Mesenchymal stem cell (in vitro differentiated cells and primary cell): ENCODE results near the gene EAF1. TPM values are rescaled to one million over a fixed set of nuclear protein-coding genes. Genes with fewer than 3 reads are reported as not detected.

ENCODE experiments used
- DNase-seq: peaks from one replicate; pipeline ENCODE4 v3.0.0-alpha.2; 2013
- H2AFZ ChIP-seq: one replicate; pipeline ENCODE4 v1.6.1; 2013; ENCODE audit warnings: low read depth, mild to moderate bottlenecking, control low read depth, inconsistent platforms, low read length, moderate library complexity
- H2AK5ac ChIP-seq: 2 replicates; pipeline ENCODE4 v1.6.1; 2013; ENCODE audit warnings: low read length, moderate library complexity, mild to moderate bottlenecking, inconsistent platforms; ENCODE audit not compliant: severe bottlenecking
- H2BK120ac ChIP-seq: one replicate; pipeline ENCODE4 v1.6.1; 2013; ENCODE audit warnings: low read depth, mild to moderate bottlenecking, inconsistent platforms, low read length, moderate library complexity
- H2BK12ac ChIP-seq, 2 experiments: one replicate each; pipeline ENCODE4 v1.6.1; 2013; ENCODE audit warnings: inconsistent platforms in 2 of 2, low read length in 2 of 2, mild to moderate bottlenecking in 2 of 2, moderate library complexity in 2 of 2, control low read depth in 1 of 2
- H2BK15ac ChIP-seq: one replicate; pipeline ENCODE4 v1.6.1; 2013; ENCODE audit warnings: mild to moderate bottlenecking, low read depth, inconsistent platforms; ENCODE audit not compliant: poor library complexity, severe bottlenecking
- H2BK5ac ChIP-seq: 2 replicates; pipeline ENCODE4 v1.6.1; 2013; ENCODE audit warnings: low read depth, mild to moderate bottlenecking, low read length, control low read depth, inconsistent platforms; ENCODE audit not compliant: poor library complexity, severe bottlenecking
- H3K14ac ChIP-seq, 2 experiments: one replicate each; pipeline ENCODE4 v1.6.1; 2013; ENCODE audit warnings: inconsistent platforms in 2 of 2, low read length in 2 of 2, control low read depth in 1 of 2, mild to moderate bottlenecking in 1 of 2, moderate library complexity in 1 of 2
- H3K18ac ChIP-seq, 2 experiments: one replicate each; pipeline ENCODE4 v1.6.1; 2013; ENCODE audit warnings: inconsistent platforms in 2 of 2, low read length in 2 of 2, control low read depth in 1 of 2, low read depth in 1 of 2, mild to moderate bottlenecking in 1 of 2
- H3K23ac ChIP-seq, 2 experiments: one replicate each; pipeline ENCODE4 v1.6.1; 2013; ENCODE audit warnings: inconsistent platforms in 2 of 2, low read length in 2 of 2, mild to moderate bottlenecking in 2 of 2, moderate library complexity in 2 of 2, control low read depth in 1 of 2
- H3K27ac ChIP-seq: 2 replicates; pipeline ENCODE4 v1.5.1; 2013; ENCODE audit warnings: mild to moderate bottlenecking, moderate library complexity, low read length, control low read depth, inconsistent platforms; ENCODE audit not compliant: poor library complexity, severe bottlenecking
- H3K27me3 ChIP-seq, 2 experiments: 2 replicates each; pipeline versions ENCODE4 v1.6.1 to v1.7.0; 2013; ENCODE audit warnings: low read length in 2 of 2, mild to moderate bottlenecking in 2 of 2, moderate library complexity in 2 of 2, control low read depth in 1 of 2, inconsistent platforms in 1 of 2; ENCODE audit not compliant: control insufficient read depth in 1 of 2, insufficient read depth in 1 of 2
- H3K36me3 ChIP-seq, 2 experiments: 2 replicates each; pipeline versions ENCODE4 v1.6.1 to v1.7.0; 2013; ENCODE audit warnings: low read length in 2 of 2, control low read depth in 1 of 2, inconsistent platforms in 1 of 2, low read depth in 1 of 2, mild to moderate bottlenecking in 1 of 2; ENCODE audit not compliant: insufficient read depth in 2 of 2, control insufficient read depth in 1 of 2
- H3K4ac ChIP-seq, 2 experiments: one replicate each; pipeline ENCODE4 v1.6.1; 2013; ENCODE audit warnings: inconsistent platforms in 2 of 2, low read length in 2 of 2, mild to moderate bottlenecking in 2 of 2, moderate library complexity in 2 of 2, control low read depth in 1 of 2, low read depth in 1 of 2
- H3K4me1 ChIP-seq: 2 replicates; pipeline ENCODE4 v1.6.1; 2013; ENCODE audit warnings: low read depth, low read length, control low read depth; ENCODE audit not compliant: control insufficient read depth, insufficient read depth
- H3K4me2 ChIP-seq: 2 replicates; pipeline ENCODE4 v1.6.1; 2013; ENCODE audit warnings: low read length, mild to moderate bottlenecking, inconsistent platforms; ENCODE audit not compliant: poor library complexity, severe bottlenecking
- H3K4me3 ChIP-seq, 2 experiments: 2 replicates each; pipeline versions ENCODE4 v1.5.1 to v1.7.0; 2013; ENCODE audit warnings: low read length in 2 of 2, mild to moderate bottlenecking in 2 of 2, control low read depth in 1 of 2, low read depth in 1 of 2; ENCODE audit not compliant: insufficient read depth in 1 of 2
- H3K79me1 ChIP-seq: replicated peaks from 2 replicates; pipeline ENCODE4 v1.6.1; 2013; ENCODE audit warnings: mild to moderate bottlenecking, control low read depth, low read length, inconsistent platforms; ENCODE audit not compliant: poor library complexity, severe bottlenecking
- H3K9ac ChIP-seq: 2 replicates; pipeline ENCODE4 v1.7.0; 2013; ENCODE audit warnings: mild to moderate bottlenecking, low read length, moderate library complexity
- H3K9me3 ChIP-seq: 2 replicates; pipeline ENCODE4 v1.7.0; 2013; ENCODE audit warnings: mild to moderate bottlenecking, low read length; ENCODE audit not compliant: control insufficient read depth
- H4K8ac ChIP-seq: one replicate; pipeline ENCODE4 v1.6.1; 2013; ENCODE audit warnings: inconsistent platforms, mild to moderate bottlenecking, low read length, moderate library complexity
- H4K91ac ChIP-seq: one replicate; pipeline ENCODE4 v1.6.1; 2013; ENCODE audit warnings: mild to moderate bottlenecking, low read length, inconsistent platforms
- WGBS: methylation state at CpG from one replicate; pipeline ENCODE4 v1.1.7; 2013; ENCODE audit warnings: mixed read lengths; 5-methylcytosine and 5-hydroxymethylcytosine counted together
- small RNA-seq: library from polyadenylated mRNA; stranded (forward); fragments of <200 nt; extraction: miRNeasy Mini kit (QIAGEN cat#:217004); gene quantifications from one replicate; pipeline ENCODE3, GENCODE V24; 2013; ENCODE audit warnings: low read depth

The EAF1 gene

DNA sequence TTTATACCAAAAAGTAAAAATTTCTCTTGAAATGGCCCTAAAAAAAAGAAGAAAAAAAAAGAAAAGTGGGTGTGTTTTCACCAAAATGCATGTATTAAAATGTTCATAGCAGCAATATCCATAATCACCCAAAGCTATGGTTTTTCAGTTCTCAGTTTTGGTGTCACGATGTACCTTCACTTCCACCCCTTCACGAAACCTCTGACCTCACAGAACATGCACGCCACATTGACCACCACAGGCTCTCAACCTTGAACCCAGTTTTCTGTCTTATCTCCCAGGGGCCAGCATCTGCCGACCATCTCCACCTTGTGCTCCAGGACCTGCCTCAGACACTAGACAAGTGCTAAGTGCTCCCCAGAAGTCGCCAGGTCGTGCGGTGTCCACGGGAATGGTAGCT is 63.7 kb downstream of the EAF1 start:
- H2AFZ ChIP-seq, result no peak overlapping the region
- WGBS, result 94% methylated on average over 8 of the region's 8 CpGs
- no peak overlapping the region for H2AK5ac ChIP-seq
- DNase-seq, result no peak
- no peaks in the 10 kb centered on the region for H3K4me1 ChIP-seq
- H3K23ac ChIP-seq, result no peak overlapping the region
- no peaks in the 10 kb centered on the region for H3K79me1 ChIP-seq
- H3K14ac ChIP-seq, result no peak overlapping the region
- H3K9me3 ChIP-seq, result no peaks in the 10 kb centered on the region
- no peak overlapping the region for H2BK15ac ChIP-seq
- H2BK120ac ChIP-seq, result no peak overlapping the region
- H2BK5ac ChIP-seq, result no peak overlapping the region
- peaks cover 10 to 17% of the 10 kb centered on the region in 2 experiments for H3K36me3 ChIP-seq
- H3K4ac ChIP-seq, result no peak overlapping the region
- H3K4me2 ChIP-seq, result no peak overlapping the region
- no peaks in the 10 kb centered on the region for H3K27me3 ChIP-seq
- H3K4me3 ChIP-seq, result no peak overlapping the region
- H2BK12ac ChIP-seq, result no peak overlapping the region
- no peak overlapping the region for H3K27ac ChIP-seq
- H3K9ac ChIP-seq, result no peak overlapping the region
- no peak overlapping the region for H4K91ac ChIP-seq
- H3K18ac ChIP-seq, result no peak overlapping the region
- no peak overlapping the region for H4K8ac ChIP-seq

Small RNAs within 50 kb of the gene (small RNA-seq; reads per million reads assigned to genes)
- gene RNU6-1024P, result not detected
